ENCODE measurements around the gene TVP23C.
"Not testable (repeated sequence)": the region's sequence is repeated elsewhere in the genome, so short reads cannot be mapped to it uniquely, and the experiment has no call there.

- not testable (repeated sequence) for TF ChIP-seq POLR2AphosphoS5, CTCF, POLR2A, EP300 (IDR thresholded peaks at IDR 0.05)
Observed at GRCh38 chr17:15581462-15581861, 18.2 kb upstream of the TVP23C start.

Data from gastroesophageal sphincter (tissue), 3 donors.